ENCODE measurements around the gene ARHGAP6. TPM values are rescaled to one million over a fixed set of nuclear protein-coding genes. Genes with fewer than 3 reads are reported as not detected.

Gene ARHGAP6
- total and polyA plus RNA-seq, 2 of the 13 experiments (the other 11 are each of a cell fraction or from before 2014, with no cell fraction given): 0.11 TPM; not detected in 1

DNA sequence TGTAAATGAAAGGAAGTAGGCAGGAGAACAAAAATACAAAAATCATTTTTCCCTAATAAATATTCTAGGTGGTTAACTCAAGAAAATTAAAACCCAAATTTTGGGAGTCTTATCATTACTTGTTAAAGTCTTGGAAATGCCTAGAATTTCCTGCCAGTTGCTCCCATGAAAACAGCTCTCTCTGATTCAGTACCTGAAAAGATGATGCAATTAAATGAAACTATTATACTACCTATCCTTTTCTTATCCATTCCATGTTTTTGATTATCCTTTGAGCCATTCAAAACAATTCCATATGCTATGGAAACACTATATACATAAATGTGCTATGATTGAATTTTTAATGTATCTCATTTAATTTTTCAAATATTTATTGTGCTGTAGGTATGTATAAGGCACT is 423.0 kb downstream of the ARHGAP6 start:
- in situ Hi-C loops (cut with HindIII; ENCODE audit: extremely low pct_ligation_motif_present, low pct_unique_long_range_greater_than_20kb): no loop called here
- H3K27ac ChIP-seq (ENCODE audit: extremely low read length, insufficient read depth, low read length): no peak overlapping the region
- H4K20me1 ChIP-seq (ENCODE audit: insufficient read depth, low read length): no peaks in the 10 kb centered on the region
- H3K79me2 ChIP-seq (ENCODE audit: insufficient read depth, low read length): no peaks in the 10 kb centered on the region
- ATAC-seq (no peak), DNase-seq (ENCODE audit: low spot score) (no peak), FAIRE-seq (no peak)
- H3K9me3 ChIP-seq (ENCODE audit: low read length): no peaks in the 10 kb centered on the region
- ChIA-PET POLR2A (no interaction called here), CTCF (ENCODE audit: low intra/inter-chr PET ratio, low total read pairs) (no interaction called here)
- no peak overlapping the region for H3K4me2 ChIP-seq (ENCODE audit: low read depth, low read length)
- no TSS peak for BruUV-seq (replicated peaks)
- no peak overlapping the region for H3K9ac ChIP-seq (ENCODE audit: insufficient read depth, low read depth, low read length)
- TF ChIP-seq, protein P1, sequence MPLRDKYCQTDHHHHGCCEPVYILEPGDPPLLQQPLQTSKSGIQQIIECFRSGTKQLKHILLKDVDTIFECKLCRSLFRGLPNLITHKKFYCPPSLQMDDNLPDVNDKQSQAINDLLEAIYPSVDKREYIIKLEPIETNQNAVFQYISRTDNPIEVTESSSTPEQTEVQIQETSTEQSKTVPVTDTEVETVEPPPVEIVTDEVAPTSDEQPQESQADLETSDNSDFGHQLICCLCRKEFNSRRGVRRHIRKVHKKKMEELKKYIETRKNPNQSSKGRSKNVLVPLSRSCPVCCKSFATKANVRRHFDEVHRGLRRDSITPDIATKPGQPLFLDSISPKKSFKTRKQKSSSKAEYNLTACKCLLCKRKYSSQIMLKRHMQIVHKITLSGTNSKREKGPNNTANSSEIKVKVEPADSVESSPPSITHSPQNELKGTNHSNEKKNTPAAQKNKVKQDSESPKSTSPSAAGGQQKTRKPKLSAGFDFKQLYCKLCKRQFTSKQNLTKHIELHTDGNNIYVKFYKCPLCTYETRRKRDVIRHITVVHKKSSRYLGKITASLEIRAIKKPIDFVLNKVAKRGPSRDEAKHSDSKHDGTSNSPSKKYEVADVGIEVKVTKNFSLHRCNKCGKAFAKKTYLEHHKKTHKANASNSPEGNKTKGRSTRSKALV (CRISPR knock-in tag; IDR thresholded peaks at IDR 0.05): no peak
- TF ChIP-seq SAP130 (CRISPR knock-in tag; IDR thresholded peaks at IDR 0.05; ENCODE audit: low read depth) (no peak), ZNF737 (CRISPR knock-in tag; IDR thresholded peaks at IDR 0.05; ENCODE audit: borderline replicate concordance) (no peak), TMF1 (CRISPR knock-in tag; IDR thresholded peaks at IDR 0.05; ENCODE audit: low read depth) (no peak), NFKBIZ (CRISPR knock-in tag; IDR thresholded peaks at IDR 0.05) (no peak), FOXA1 (IDR thresholded peaks at IDR 0.05) (no peak), FOXA1 (CRISPR knock-in tag; IDR thresholded peaks at IDR 0.05) (no peak), GATA4 (IDR thresholded peaks at IDR 0.05; ENCODE audit: borderline replicate concordance, low read depth) (no peak), GTF2F1 (IDR thresholded peaks at IDR 0.05; ENCODE audit: low read length) (no peak), ZNF652 (CRISPR knock-in tag; IDR thresholded peaks at IDR 0.05; ENCODE audit: borderline replicate concordance, low read depth) (no peak), HNRNPL (IDR thresholded peaks at IDR 0.05; ENCODE audit: low read depth, low read length) (no peak), SRY (CRISPR knock-in tag; IDR thresholded peaks at IDR 0.05) (no peak), HOXA9 (CRISPR knock-in tag; IDR thresholded peaks at IDR 0.05; ENCODE audit: borderline replicate concordance) (no peak), NFIB (CRISPR knock-in tag; IDR thresholded peaks at IDR 0.05; ENCODE audit: borderline replicate concordance) (no peak), REPIN1 (CRISPR knock-in tag; IDR thresholded peaks at IDR 0.05; ENCODE audit: borderline replicate concordance, low read depth) (no peak), SAFB2 (CRISPR knock-in tag; IDR thresholded peaks at IDR 0.05; ENCODE audit: borderline replicate concordance, low read depth) (no peak), PHF8 (CRISPR knock-in tag; IDR thresholded peaks at IDR 0.05) (no peak), RARG (CRISPR knock-in tag; IDR thresholded peaks at IDR 0.05; ENCODE audit: low read depth) (no peak), ZKSCAN8 (CRISPR knock-in tag; IDR thresholded peaks at IDR 0.05; ENCODE audit: borderline replicate concordance) (no peak), ATF5 (CRISPR knock-in tag; IDR thresholded peaks at IDR 0.05; ENCODE audit: low read depth) (no peak)
- no peak overlapping the region for H2AFZ ChIP-seq (ENCODE audit: low read length)
- no peak overlapping the region for H3K4me3 ChIP-seq (replicated peaks in 1 of 3; ENCODE audit: insufficient read depth in 1 of 3, low read depth in 2 of 3, low read length in 3 of 3)
- no peaks in the 10 kb centered on the region for H3K4me1 ChIP-seq (ENCODE audit: insufficient read depth, low read length)
- intact Hi-C loops (cut with micrococcal nuclease; ENCODE audit: unreplicated experiment): no loop called here
- no peaks in the 10 kb centered on the region for H3K27me3 ChIP-seq (ENCODE audit: control insufficient read depth in 1 of 2, insufficient read depth in 2 of 2, low read length in 2 of 2)
- H3K36me3 ChIP-seq (replicated peaks in 1 of 2; ENCODE audit: control insufficient read depth in 1 of 2, insufficient read depth in 2 of 2, low read length in 2 of 2): no peaks in the 10 kb centered on the region

Data from HepG2 (cell line).